Hepatocyte (in vitro differentiated cells): Measurements from ENCODE around the gene CEP112.

Experiments used
- EZH2phosphoT487 ChIP-seq: fragments of 200-600 bp; sonication (generic); IDR thresholded peaks from one replicate; pipeline ENCODE4 v1.6.1; 2018; ENCODE audit warnings: antibody characterized with exemption, mild to moderate bottlenecking, low read depth, moderate library complexity; ENCODE audit not compliant: unreplicated experiment, severe bottlenecking
- TF ChIP-seq, protein P1 (sequence below): fragments of 200-600 bp; sonication (generic); IDR thresholded peaks from 2 replicates; pipeline ENCODE4 v1.5.1; 2016; ENCODE audit warnings: antibody characterized with exemption, mild to moderate bottlenecking; ENCODE audit not compliant: poor library complexity

DNA sequence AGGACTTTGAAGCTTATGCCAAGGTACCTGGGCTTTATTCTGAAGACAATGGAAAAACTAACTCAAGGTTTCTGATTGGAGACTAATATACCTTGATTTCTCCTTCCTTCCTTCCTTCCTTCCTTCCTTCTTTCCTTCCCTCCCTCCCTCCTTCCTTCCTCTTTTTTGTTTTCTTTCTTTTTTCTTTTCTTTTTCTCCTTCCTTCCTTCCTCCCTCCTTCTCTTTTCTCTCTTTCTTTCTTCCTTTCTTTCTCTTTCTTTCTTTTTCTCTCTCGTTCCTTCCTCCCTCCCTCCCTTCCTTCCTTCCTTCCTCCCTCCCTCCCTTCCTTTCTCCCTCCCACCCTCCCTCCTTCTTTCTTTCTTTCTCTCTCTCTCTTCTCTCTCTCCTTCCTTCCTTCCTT is 531.9 kb downstream of the CEP112 start:
- TF ChIP-seq, protein P1, sequence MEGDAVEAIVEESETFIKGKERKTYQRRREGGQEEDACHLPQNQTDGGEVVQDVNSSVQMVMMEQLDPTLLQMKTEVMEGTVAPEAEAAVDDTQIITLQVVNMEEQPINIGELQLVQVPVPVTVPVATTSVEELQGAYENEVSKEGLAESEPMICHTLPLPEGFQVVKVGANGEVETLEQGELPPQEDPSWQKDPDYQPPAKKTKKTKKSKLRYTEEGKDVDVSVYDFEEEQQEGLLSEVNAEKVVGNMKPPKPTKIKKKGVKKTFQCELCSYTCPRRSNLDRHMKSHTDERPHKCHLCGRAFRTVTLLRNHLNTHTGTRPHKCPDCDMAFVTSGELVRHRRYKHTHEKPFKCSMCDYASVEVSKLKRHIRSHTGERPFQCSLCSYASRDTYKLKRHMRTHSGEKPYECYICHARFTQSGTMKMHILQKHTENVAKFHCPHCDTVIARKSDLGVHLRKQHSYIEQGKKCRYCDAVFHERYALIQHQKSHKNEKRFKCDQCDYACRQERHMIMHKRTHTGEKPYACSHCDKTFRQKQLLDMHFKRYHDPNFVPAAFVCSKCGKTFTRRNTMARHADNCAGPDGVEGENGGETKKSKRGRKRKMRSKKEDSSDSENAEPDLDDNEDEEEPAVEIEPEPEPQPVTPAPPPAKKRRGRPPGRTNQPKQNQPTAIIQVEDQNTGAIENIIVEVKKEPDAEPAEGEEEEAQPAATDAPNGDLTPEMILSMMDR: no peak
- no peak for TF ChIP-seq EZH2phosphoT487
